Transverse colon (tissue), 3 donors: ENCODE measurements around the gene ITGA1.

Experiments used
- EP300 ChIP-seq: sonication (generic); formaldehyde crosslinking; IDR thresholded peaks from one replicate; pipeline ENCODE4 v1.6.1; 2017; ENCODE audit warnings: antibody characterized with exemption, low read depth
- TF ChIP-seq, protein P1 (sequence below), 5 experiments: fragments of 200-600 bp in 3 of 5; fragments of 450-650 bp in 2 of 5; sonication (generic) in 3 of 5; IDR thresholded peaks; 1 replicate in 2 of 5; 2 replicates in 3 of 5; pipeline ENCODE4 v1.5.1; 2016 to 2017; ENCODE audit warnings: antibody characterized with exemption in 5 of 5, inconsistent platforms in 3 of 5, mild to moderate bottlenecking in 2 of 5, moderate library complexity in 1 of 5

DNA sequence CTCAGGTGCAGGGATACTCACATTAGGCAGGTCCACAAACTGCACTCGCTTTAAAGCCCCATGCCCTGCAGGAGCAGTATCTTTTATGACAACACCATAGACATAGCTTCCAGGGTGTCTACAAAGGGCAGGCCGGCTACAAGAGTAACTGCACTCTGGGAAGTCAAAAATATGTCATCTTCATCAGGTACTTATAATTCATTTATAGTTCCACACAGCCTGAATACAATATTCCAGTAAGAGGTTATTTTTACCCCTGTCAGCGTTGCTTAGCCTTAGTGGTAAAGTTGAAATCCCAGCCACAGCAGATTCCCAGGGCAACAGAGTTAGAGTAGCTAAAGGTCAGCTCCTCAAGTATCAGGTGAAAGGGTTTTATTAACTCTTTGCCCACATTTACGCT lies 119.1 kb downstream of the ITGA1 start:
- TF ChIP-seq, protein P1, sequence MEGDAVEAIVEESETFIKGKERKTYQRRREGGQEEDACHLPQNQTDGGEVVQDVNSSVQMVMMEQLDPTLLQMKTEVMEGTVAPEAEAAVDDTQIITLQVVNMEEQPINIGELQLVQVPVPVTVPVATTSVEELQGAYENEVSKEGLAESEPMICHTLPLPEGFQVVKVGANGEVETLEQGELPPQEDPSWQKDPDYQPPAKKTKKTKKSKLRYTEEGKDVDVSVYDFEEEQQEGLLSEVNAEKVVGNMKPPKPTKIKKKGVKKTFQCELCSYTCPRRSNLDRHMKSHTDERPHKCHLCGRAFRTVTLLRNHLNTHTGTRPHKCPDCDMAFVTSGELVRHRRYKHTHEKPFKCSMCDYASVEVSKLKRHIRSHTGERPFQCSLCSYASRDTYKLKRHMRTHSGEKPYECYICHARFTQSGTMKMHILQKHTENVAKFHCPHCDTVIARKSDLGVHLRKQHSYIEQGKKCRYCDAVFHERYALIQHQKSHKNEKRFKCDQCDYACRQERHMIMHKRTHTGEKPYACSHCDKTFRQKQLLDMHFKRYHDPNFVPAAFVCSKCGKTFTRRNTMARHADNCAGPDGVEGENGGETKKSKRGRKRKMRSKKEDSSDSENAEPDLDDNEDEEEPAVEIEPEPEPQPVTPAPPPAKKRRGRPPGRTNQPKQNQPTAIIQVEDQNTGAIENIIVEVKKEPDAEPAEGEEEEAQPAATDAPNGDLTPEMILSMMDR (IDR thresholded peaks at IDR 0.05) = no peak
- no peak for TF ChIP-seq EP300
